Measurements from ENCODE around the gene DPF3. TPM values are rescaled to one million over a fixed set of nuclear protein-coding genes. Genes with fewer than 3 reads are reported as not detected.

DPF3 gene
- total RNA-seq, 2 experiments from 2014 or later, result 0.27 to 0.31 TPM

DNA sequence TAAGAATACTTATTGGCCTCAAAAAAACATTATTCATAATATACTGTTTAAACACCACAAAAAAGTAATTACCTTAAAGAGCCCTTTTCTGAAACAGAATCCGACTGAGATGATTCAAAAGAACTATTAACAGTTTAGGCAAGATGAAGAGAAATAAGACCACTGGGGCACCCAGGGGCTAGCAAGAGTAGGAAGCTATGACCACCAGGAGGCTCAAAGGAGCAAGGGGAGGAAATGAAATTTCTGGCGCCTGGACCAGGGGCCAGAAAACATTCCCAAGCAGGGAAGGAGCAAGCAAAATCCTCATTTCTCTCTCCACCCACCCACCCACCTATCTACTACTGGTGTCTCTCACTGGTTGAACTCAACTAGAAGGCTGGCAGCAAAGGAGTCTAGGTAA is 26.1 kb upstream of the DPF3 start:
- Histone ChIP-seq H3K4me1 (ENCODE audit: insufficient read depth, low read length) (no peaks in the 10 kb centered on the region), H3K4me3 (ENCODE audit: low read length) (no peak overlapping the region), H3K27ac (ENCODE audit: low read depth in 1 of 2, low read length in 2 of 2) (no peak overlapping the region), H3K9me3 (ENCODE audit: control insufficient read depth in 1 of 2, insufficient read depth in 1 of 2, low read length in 2 of 2) (no peaks in the 10 kb centered on the region), H3K27me3 (ENCODE audit: control insufficient read depth in 1 of 2, insufficient read depth in 2 of 2, low read length in 2 of 2) (peaks cover 2 to 4% of the 10 kb centered on the region in 2 experiments), H3K36me3 (ENCODE audit: insufficient read depth, low read length) (no peaks in the 10 kb centered on the region)
- H3K4me3 Mint-ChIP-seq, result no peak overlapping the region
- H3K27me3 Mint-ChIP-seq, result peaks cover 13% of the 10 kb centered on the region
- H3K4me1 Mint-ChIP-seq (ENCODE audit: low read depth), result no peaks in the 10 kb centered on the region
- no peaks in the 10 kb centered on the region for H3K9me3 Mint-ChIP-seq
- no peaks in the 10 kb centered on the region for H3K36me3 Mint-ChIP-seq (ENCODE audit: low read depth)
- POLR2A ChIA-PET, result no interaction called here
- CTCF ChIA-PET, result interaction anchor here (1.5 kb wide), 1 partner anchor 28 kb away, joined by 3 read pairs; no protein-coding TSS in a partner anchor
- ATAC-seq (ENCODE audit: poor library complexity) (no peak), DNase-seq (no peak)
- no peak overlapping the region for H3K27ac Mint-ChIP-seq
- TF ChIP-seq, protein P1, sequence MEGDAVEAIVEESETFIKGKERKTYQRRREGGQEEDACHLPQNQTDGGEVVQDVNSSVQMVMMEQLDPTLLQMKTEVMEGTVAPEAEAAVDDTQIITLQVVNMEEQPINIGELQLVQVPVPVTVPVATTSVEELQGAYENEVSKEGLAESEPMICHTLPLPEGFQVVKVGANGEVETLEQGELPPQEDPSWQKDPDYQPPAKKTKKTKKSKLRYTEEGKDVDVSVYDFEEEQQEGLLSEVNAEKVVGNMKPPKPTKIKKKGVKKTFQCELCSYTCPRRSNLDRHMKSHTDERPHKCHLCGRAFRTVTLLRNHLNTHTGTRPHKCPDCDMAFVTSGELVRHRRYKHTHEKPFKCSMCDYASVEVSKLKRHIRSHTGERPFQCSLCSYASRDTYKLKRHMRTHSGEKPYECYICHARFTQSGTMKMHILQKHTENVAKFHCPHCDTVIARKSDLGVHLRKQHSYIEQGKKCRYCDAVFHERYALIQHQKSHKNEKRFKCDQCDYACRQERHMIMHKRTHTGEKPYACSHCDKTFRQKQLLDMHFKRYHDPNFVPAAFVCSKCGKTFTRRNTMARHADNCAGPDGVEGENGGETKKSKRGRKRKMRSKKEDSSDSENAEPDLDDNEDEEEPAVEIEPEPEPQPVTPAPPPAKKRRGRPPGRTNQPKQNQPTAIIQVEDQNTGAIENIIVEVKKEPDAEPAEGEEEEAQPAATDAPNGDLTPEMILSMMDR (IDR thresholded peaks at IDR 0.05), result no peak
- intact Hi-C loops (cut with DNase I, micrococcal nuclease), result loop anchor here in 1 of 2 experiments (10.0 kb wide), 2 partner anchors 1165 to 1575 kb away; partner anchors contain the start of genes ALDH6A1, ISCA2, LIN52 and NPC2

DNA sequence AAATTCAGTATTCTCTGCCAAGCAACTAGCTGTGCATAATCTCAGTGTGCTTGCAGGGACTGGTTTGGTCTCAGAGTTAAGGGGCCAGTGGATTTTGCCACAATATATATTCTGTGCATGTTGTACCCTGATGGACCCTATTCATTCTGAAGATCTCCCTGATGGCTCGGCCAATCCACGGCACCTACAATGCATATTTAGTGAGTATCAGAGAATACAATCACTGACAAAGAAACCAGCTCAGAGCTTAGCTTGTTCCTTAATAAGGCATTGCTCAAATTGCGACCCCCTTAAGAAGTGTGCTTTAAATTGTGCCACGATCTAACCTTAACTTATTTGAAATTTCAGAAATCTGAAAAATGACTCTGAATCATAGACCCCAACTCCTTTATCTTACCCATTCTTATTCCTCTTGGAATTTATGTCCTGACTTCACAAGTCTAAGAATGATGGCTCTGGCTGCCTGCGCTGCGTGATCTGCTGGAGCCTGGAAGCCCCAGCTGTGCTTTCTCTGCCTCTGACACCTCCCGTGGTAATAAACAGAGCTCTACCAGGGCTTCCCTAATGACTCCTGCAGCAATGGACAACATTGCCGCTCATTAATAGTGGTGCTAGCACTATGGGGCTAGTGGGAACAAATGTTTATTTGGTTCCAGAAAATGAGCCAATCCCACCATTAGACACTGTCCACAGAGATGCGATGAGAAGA is 23.3 kb upstream of the DPF3 start:
- Histone ChIP-seq H3K27ac (ENCODE audit: low read depth in 1 of 2, low read length in 2 of 2) (no peak overlapping the region), H3K4me1 (ENCODE audit: insufficient read depth, low read length) (no peaks in the 10 kb centered on the region), H3K4me3 (ENCODE audit: low read length) (no peak overlapping the region), H3K27me3 (ENCODE audit: control insufficient read depth in 1 of 2, insufficient read depth in 2 of 2, low read length in 2 of 2) (peaks cover 2 to 4% of the 10 kb centered on the region in 2 experiments), H3K36me3 (ENCODE audit: insufficient read depth, low read length) (no peaks in the 10 kb centered on the region), H3K9me3 (ENCODE audit: control insufficient read depth in 1 of 2, insufficient read depth in 1 of 2, low read length in 2 of 2) (no peaks in the 10 kb centered on the region)
- H3K9me3 Mint-ChIP-seq, result no peaks in the 10 kb centered on the region
- H3K4me1 Mint-ChIP-seq (ENCODE audit: low read depth), result no peaks in the 10 kb centered on the region
- H3K36me3 Mint-ChIP-seq (ENCODE audit: low read depth), result no peaks in the 10 kb centered on the region
- TF ChIP-seq, protein P1 (IDR thresholded peaks at IDR 0.05), result no peak
- no peak overlapping the region for H3K4me3 Mint-ChIP-seq
- ChIA-PET CTCF (no interaction called here), POLR2A (interaction anchor here (0.8 kb wide), 1 partner anchor 9 kb away, joined by 3 read pairs; the partner anchor contains the start of gene DCAF4)
- no peak overlapping the region for H3K27ac Mint-ChIP-seq
- DNase-seq (no peak), ATAC-seq (ENCODE audit: poor library complexity) (no peak)
- peaks cover 18% of the 10 kb centered on the region for H3K27me3 Mint-ChIP-seq
- intact Hi-C loops (cut with DNase I, micrococcal nuclease), result no loop called here

DNA sequence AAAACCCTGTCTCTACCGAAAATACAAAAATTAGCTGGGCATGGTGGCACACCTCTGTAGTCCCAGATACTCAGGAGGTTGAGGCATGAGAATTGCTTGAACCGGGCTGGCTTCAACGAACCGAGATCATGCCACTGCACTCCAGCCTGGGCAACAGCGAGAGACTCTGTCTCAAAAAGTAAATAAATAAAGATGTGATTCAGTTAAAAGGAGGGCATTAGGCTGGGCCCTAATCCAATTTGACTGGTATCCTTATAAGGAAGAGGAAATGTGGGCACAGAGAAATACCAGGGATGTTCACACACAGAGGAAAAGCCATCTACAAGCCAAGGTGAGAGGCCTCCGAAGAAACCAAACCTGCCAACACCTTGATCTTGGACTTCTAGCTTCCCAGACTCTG is 22.3 kb upstream of the DPF3 start:
- H3K9me3 ChIP-seq (ENCODE audit: control insufficient read depth in 1 of 2, insufficient read depth in 1 of 2, low read length in 2 of 2), result no peaks in the 10 kb centered on the region
- Mint-ChIP-seq H3K27ac (no peak overlapping the region), H3K4me1 (ENCODE audit: low read depth) (no peaks in the 10 kb centered on the region), H3K27me3 (peaks cover 16% of the 10 kb centered on the region), H3K9me3 (no peaks in the 10 kb centered on the region), H3K36me3 (ENCODE audit: low read depth) (no peaks in the 10 kb centered on the region), H3K4me3 (no peak overlapping the region)
- intact Hi-C loops (cut with DNase I, micrococcal nuclease), result no loop called here
- peaks cover 2 to 4% of the 10 kb centered on the region in 2 experiments for H3K27me3 ChIP-seq (ENCODE audit: control insufficient read depth in 1 of 2, insufficient read depth in 2 of 2, low read length in 2 of 2)
- no peaks in the 10 kb centered on the region for H3K4me1 ChIP-seq (ENCODE audit: insufficient read depth, low read length)
- no peaks in the 10 kb centered on the region for H3K36me3 ChIP-seq (ENCODE audit: insufficient read depth, low read length)
- ChIA-PET POLR2A (no interaction called here), CTCF (no interaction called here)
- TF ChIP-seq, protein P1 (IDR thresholded peaks at IDR 0.05), result no peak
- no peak overlapping the region for H3K4me3 ChIP-seq (ENCODE audit: low read length)
- no peak overlapping the region for H3K27ac ChIP-seq (ENCODE audit: low read depth in 1 of 2, low read length in 2 of 2)
- DNase-seq (no peak), ATAC-seq (ENCODE audit: poor library complexity) (no peak)
